ENCODE data around the gene TRMT44.
"Not testable (repeated sequence)": the region's sequence is repeated elsewhere in the genome, so short reads cannot be mapped to it uniquely, and the experiment has no call there.

TRMT44 gene

GRCh38 chr4:8440492-8441311 lies at the start of gene TRMT44, which contains the start of gene ACOX3:
TSS of gene TRMT44 (plus strand) at chr4:8440777. CDS start at chr4:8440823, 46 bp downstream.
TSS of gene ACOX3 (minus strand) at chr4:8440723. CDS start at chr4:8416521, 24,202 bp downstream.
- DNase-seq: peak; percentile 95

DNA sequence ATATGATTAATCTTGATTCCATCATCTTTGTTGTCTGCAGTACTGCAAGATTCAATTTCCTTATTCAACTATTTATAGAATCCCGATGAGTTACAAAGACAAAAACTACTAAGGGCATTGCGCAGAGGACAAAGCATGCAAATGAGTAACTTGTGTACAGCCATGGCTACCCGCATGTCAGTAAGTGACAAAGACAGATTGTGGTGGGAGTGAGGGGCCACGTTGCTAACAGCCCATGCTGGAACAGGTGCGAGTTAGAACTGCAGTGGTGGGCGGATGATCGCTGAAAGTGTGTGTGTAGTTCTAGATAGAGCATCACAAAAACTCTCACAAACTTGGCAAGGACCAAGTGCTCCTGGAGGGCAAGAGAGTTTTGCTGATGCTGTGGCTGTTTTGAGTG lies 49.5 kb upstream of the TRMT44 start:
- no peak for DNase-seq

GRCh38 chr4:8391972-8392371 lies 48.6 kb upstream of the TRMT44 start:
- no peak for DNase-seq

GRCh38 chr4:8392591-8393190 lies 47.9 kb upstream of the TRMT44 start:
- DNase-seq: no peak

- no peak for DNase-seq
Measured at GRCh38 chr4:8393593-8394038, 47.0 kb upstream of the TRMT44 start.

DNA sequence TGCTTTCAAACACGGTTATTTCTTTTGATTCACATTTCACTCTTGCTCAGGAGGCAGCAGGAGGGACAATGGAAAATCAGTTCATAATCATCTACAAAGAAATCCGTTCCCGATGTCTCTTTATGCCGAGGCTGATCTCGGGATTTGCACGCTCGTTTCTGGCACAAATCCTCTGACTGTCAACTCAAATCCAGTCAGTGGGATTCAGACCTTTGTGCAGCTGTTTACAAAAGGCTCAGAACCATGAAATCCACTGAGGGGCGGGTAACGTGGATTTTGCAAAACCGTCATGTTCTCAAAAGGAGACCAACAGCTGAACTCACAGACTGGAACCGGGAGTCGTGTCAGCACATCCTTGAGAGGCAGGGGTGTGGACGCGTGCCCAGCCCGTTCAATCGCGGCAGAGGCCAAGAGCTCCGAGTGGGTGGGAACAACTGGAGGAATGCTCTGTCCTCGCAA lies 46.5 kb upstream of the TRMT44 start:
- no peak for DNase-seq

DNA sequence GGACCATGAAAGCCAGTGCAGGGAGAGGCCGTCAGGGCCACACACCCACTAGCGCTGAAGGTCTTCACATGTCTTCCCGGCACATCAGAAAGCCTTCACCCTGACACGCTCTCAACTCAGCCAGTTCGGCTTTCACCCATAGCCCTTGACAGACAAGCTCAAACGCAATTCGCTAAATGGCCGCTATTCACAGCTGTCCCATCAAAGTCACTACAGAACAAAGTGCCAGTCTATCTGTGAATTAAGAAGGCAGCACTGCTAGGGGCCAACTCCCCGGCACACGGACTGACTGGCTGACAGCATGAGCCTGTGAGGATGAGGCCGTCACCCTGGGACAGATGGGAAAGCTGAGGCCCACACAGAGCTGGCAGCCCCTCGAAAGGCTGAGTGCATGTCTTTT lies 45.8 kb upstream of the TRMT44 start:
- no peak for DNase-seq

GRCh38 chr4:8395504-8396296 lies 44.9 kb upstream of the TRMT44 start:
- no peak for DNase-seq

DNA sequence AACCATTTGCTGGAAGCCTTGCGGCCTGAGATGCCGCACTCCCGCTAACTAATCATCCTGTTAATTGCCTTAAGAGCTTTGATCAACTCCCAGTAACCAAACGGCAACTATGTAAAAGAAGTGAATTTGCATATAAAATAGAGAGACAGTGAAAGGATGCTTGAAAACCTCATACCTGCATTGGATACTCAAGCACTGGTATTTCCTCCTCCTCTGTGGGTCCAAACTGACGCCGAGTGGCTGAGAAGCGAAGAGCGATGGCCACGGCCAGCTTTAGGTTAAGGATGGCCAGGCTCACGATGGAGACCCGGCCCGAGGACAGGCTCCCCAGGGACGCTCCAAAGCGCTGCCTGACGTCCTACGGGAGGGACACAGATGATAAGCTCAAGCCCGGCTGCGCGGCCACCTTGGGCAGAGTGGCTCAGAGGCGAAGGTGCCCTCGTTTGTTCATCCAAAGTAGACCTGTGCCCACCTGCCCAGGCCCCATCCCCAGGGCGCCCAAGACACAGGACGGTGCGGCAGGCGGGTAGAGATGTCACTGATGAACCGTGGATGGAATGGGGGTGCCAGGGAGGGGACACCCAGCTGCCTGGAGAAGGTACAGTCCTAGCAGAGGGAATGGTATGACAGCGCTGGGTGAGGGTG lies 43.7 kb upstream of the TRMT44 start:
- DNase-seq: no peak

DNA sequence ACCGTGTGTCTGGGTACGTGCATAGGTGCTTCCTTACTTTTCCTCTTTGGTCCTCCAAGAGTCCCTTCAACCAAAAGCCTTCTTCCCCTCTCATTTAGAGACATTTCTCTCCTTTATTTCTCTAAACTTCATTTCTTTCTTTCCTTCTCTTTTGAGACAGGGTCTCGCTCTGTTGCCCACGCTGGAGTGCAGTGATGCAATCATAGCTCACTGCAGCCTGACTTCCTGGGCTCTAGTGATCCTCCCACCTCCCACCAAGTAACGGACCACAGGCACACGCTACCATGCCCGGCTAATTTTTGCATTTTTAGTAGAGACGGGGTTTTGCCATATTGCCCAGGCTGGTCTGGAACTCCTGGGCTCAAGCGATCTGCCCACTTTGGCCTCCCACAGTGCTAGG lies 42.2 kb upstream of the TRMT44 start:
- DNase-seq: no peak

- DNase-seq: no peak
Measured at GRCh38 chr4:8399298-8399697, 41.3 kb upstream of the TRMT44 start.

- DNase-seq: no peak
Measured at GRCh38 chr4:8400632-8401325, 39.8 kb upstream of the TRMT44 start.

GRCh38 chr4:8401665-8402064 lies 38.9 kb upstream of the TRMT44 start:
- DNase-seq: no peak

DNA sequence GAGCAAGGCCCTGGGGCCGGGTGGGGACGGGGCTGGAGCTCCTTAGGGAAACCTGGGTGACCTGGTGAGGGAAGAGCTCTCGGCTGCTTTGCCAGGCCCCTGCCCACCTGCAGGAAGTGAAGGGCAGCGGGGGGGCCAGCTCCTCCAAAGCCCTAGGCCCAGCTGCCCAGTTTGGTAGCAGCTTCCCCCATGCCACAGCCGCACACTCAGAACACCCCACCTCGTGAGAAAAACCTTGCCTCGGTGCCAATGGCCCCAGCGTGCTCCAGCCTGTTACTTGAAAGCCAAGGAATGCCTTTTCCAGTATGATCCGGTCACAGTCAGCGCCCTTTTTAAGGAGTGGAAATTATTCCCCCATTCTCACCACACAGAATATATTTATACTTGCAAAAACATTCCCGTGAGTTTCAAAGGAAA lies 38.4 kb upstream of the TRMT44 start:
- no peak for DNase-seq

DNA sequence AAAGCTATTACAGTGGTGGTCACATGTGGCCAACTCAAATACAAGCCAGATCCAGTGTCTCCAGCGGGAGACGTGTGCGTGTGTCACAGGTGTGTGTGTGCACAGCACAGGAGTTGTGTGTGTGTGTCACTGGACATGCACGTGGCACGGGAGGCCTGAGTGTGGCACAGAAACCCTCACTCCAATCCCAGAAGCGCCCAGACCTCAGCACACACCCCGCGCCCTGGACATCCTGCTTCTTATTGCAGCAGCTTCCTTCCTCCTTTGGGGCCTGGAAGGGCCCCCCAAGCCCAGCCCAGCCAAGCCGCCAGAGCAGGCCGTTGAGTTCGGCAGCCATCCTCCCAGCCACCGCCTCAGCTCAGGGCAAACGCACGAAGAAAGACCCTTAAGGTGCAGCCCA lies 37.9 kb upstream of the TRMT44 start:
- DNase-seq: no peak

DNA sequence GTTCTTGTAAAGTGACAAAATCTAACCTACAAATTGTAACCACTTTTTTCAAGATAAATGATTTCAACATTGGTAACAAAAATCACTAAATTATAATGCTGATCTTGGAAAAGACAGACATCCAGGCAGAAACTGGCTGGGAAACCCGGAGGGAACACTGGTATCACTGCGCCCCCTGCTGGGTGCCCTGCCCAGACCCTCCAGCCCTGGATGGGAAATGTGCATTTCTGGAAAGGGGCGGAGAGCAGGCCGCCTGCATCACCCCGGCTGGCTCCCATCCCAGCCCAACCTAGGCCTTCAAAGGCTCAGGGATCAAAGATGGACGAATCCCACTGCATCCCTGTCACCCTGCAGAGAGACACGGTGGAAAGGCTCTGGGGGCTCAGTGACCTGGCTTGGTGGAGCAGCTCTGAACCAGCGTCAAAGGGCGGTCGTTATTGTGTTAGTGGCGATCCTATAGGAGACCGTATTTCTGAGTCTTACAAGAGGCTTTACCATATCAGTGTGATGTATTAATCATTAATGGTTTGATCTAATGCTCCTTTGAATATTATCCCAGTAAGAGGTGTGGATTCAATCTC lies 37.3 kb upstream of the TRMT44 start:
- DNase-seq: peak; percentile 47

GRCh38 chr4:8403976-8404375 lies 36.6 kb upstream of the TRMT44 start:
- no peak for DNase-seq

GRCh38 chr4:8404791-8405515 lies 35.6 kb upstream of the TRMT44 start:
- DNase-seq: no peak

DNA sequence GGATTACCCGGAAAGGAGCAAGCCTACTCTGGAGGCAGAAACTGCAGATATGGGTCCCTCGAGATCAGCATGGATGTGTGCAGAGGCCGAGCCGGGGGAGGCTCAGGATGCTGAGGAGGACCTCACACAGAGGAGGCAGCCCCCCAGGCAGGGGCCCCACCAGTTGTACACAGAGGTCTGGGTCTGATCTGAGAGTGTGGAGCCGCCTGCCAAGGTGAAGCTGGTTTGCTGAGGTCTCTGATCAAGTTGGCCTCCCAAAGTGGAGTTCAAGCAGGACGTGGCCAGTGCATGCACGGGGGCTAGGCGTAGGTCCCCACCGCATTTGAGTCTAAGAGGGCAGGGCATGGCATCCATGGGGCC lies 35.1 kb upstream of the TRMT44 start:
- no peak for DNase-seq

DNA sequence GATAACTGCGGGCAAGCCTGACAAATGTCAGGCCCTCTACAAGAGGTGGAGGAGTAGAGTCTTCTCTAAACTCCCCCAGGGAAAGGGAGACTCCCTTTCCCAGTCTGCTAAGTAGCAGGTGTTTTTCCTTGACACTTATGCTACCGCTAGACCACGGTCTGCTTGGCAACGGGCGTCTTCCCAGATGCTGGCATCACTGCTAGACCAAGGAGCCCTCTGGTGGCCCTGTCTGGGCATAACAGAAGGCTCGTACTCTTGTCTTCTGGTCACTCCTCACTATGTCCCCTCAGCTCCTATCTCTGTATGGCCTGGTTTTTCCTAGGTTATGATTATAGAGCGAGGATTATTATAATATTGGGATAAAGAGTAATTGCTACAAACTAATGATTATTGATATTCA lies 33.7 kb upstream of the TRMT44 start:
- DNase-seq: not testable (repeated sequence)

DNA sequence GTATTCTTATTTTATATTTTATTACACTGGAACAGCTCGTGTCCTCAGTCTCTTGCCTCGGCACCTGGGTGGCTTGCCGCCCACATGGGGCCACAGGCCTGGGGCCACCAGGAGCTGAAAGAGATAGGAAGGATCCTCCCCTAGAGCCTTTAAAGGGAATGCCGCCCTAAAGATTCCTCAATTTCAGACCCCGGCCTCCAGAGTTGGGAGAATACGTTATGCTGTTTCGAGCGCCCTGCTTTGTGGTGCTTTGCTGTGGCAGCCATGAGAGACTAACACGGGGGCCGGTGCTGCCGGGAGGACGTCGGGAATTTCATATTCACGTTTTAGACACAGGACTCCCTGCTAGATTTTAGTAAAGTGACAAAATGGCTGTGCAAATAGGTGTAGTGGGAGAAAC lies 33.3 kb upstream of the TRMT44 start:
- DNase-seq: no peak

Measured in CD4-positive, alpha-beta T cell treated with Interleukin-17A for 1 hour (primary cell).